Measurements from ENCODE around the gene RBM23.
"Not testable (repeated sequence)": the region's sequence is repeated elsewhere in the genome, so short reads cannot be mapped to it uniquely, and the experiment has no call there.

RBM23 gene

DNA sequence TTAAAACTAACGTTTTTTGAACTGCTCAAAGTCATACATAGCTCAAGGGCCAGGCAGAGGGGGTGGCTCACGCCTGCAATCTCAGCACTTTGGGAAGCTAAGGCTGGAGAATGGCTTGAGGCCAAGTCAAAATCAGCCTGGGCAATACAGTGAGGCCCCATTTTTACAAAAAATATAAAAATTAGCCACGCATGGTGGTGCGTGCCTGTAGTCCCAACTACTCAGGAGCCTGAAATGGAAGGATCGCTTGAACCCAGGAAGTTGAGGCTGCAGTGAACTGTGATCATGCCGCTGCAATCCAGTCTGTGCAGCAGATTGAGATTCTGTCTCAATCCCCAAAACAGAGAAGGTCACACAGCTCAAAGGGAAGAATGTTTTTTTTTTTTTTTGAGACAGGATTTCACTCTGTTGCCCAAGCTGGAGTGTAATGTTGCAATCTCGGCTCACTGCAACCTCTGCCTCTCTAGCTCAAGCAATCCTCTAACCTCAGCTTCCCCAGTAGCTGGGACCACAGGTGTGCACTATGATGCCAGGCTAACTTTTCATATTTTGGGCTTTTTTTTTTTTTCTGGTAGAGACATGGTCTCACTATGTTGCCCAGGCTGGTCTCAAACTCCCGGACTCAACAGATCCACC lies 2.9 kb downstream of the RBM23 start:
- FAIRE-seq, result no peak
- no peak for TF ChIP-seq CTCF (IDR thresholded peaks at IDR 0.05; ENCODE audit: insufficient read depth, missing control alignments)
- DNase-seq (ENCODE audit: insufficient read length, low spot score), result no peak

DNA sequence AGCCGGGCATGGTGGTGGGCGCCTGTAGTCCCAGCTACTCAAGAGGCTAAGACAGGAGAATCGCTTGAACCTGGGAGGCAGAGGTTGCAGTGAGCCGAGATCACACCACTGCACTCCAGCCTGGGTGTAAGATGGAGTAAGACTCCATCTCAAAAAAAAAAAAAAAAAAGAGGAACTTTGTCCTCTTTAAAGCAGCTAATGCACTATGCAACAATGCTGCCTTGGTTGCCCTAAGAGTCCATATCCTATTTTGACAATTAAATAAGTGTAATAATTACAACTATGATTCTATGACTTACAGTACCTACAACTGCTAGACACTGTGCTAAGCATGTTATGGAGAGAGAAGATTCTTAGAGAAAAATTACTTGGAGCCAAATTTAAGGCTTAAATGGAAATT lies 4.1 kb downstream of the RBM23 start:
- FAIRE-seq; DNase-seq (ENCODE audit: insufficient read length, low spot score): not testable (repeated sequence)

- DNase-seq (ENCODE audit: insufficient read length, low spot score) (no peak), FAIRE-seq (no peak)
- no peak for TF ChIP-seq CTCF (IDR thresholded peaks at IDR 0.05; ENCODE audit: insufficient read depth, missing control alignments)
Measured at GRCh38 chr14:22910916-22911315, 8.0 kb downstream of the RBM23 start.

- no peak for TF ChIP-seq CTCF (IDR thresholded peaks at IDR 0.05; ENCODE audit: insufficient read depth, missing control alignments)
- FAIRE-seq, result no peak
- DNase-seq (ENCODE audit: insufficient read length, low spot score), result no peak
Measured at GRCh38 chr14:22908601-22909000, 10.3 kb downstream of the RBM23 start.

DNA sequence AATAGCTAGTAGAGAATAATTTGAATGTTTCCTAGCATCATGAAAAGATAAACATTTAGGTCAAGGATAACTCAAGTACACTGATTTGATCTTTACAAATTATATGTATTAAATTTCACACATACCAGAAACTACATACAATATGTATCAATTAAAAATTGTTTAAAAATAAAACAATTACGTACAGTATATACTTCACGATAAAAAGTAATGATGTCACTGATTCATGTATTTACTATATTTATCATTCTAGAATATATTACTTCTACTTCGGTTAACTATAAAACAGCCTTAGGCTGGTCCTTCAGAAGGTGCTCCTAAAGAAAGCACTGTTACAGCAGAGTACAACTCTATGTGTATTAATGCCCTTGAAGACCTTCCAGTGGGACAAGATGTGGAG lies 11.5 kb downstream of the RBM23 start:
- TF ChIP-seq CTCF (IDR thresholded peaks at IDR 0.05; ENCODE audit: insufficient read depth, missing control alignments), result no peak
- no peak for FAIRE-seq
- DNase-seq (ENCODE audit: insufficient read length, low spot score), result no peak

- DNase-seq (ENCODE audit: insufficient read length, low spot score), result no peak
- TF ChIP-seq CTCF (IDR thresholded peaks at IDR 0.05; ENCODE audit: insufficient read depth, missing control alignments), result no peak
- FAIRE-seq, result no peak
Measured at GRCh38 chr14:22906073-22906472, 12.9 kb downstream of the RBM23 start.

- TF ChIP-seq CTCF (IDR thresholded peaks at IDR 0.05; ENCODE audit: insufficient read depth, missing control alignments), result no peak
- FAIRE-seq (no peak), DNase-seq (ENCODE audit: insufficient read length, low spot score) (no peak)
Measured at GRCh38 chr14:22905627-22906026, 13.3 kb downstream of the RBM23 start.

- FAIRE-seq (no peak), DNase-seq (ENCODE audit: insufficient read length, low spot score) (no peak)
- no peak for TF ChIP-seq CTCF (IDR thresholded peaks at IDR 0.05; ENCODE audit: insufficient read depth, missing control alignments)
Measured at GRCh38 chr14:22903742-22904087, 15.2 kb downstream of the RBM23 start.
